Adipocyte (in vitro differentiated cells): ENCODE measurements around the gene SPACA4.

Source experiments
- DNase-seq: peaks from one replicate; pipeline ENCODE4 v3.0.0-alpha.2; 2015; ENCODE audit warnings: low read depth
- H3K27me3 ChIP-seq: replicated peaks from 2 replicates; pipeline ENCODE4 v1.7.0; 2013; ENCODE audit warnings: mild to moderate bottlenecking, low read length, moderate library complexity; ENCODE audit not compliant: control insufficient read depth, insufficient read depth
- H3K36me3 ChIP-seq: 2 replicates; pipeline ENCODE4 v1.7.0; 2013; ENCODE audit warnings: low read length, mild to moderate bottlenecking, moderate library complexity; ENCODE audit not compliant: control insufficient read depth, insufficient read depth, severe bottlenecking
- H3K4me1 ChIP-seq: 2 replicates; pipeline ENCODE4 v1.7.0; 2013; ENCODE audit warnings: mild to moderate bottlenecking, low read length, moderate library complexity; ENCODE audit not compliant: control insufficient read depth, insufficient read depth
- H3K4me3 ChIP-seq: 2 replicates; pipeline ENCODE4 v1.7.0; 2013; ENCODE audit warnings: mild to moderate bottlenecking, low read length, moderate library complexity
- H3K9ac ChIP-seq: 2 replicates; pipeline ENCODE4 v1.7.0; 2013; ENCODE audit warnings: mild to moderate bottlenecking, low read length, moderate library complexity
- H3K9me3 ChIP-seq: 2 replicates; pipeline ENCODE4 v1.7.0; 2013; ENCODE audit warnings: mild to moderate bottlenecking, low read length, moderate library complexity; ENCODE audit not compliant: control insufficient read depth

SPACA4 gene

GRCh38 chr19:48598996-48599700 is 7.4 kb upstream of the SPACA4 start:
- Histone ChIP-seq H3K9me3 (no peaks in the 10 kb centered on the region), H3K36me3 (no peaks in the 10 kb centered on the region), H3K4me3 (no peak overlapping the region), H3K4me1 (no peaks in the 10 kb centered on the region), H3K27me3 (peaks cover 22% of the 10 kb centered on the region), H3K9ac (no peak overlapping the region)
- DNase-seq, result no peak

DNA sequence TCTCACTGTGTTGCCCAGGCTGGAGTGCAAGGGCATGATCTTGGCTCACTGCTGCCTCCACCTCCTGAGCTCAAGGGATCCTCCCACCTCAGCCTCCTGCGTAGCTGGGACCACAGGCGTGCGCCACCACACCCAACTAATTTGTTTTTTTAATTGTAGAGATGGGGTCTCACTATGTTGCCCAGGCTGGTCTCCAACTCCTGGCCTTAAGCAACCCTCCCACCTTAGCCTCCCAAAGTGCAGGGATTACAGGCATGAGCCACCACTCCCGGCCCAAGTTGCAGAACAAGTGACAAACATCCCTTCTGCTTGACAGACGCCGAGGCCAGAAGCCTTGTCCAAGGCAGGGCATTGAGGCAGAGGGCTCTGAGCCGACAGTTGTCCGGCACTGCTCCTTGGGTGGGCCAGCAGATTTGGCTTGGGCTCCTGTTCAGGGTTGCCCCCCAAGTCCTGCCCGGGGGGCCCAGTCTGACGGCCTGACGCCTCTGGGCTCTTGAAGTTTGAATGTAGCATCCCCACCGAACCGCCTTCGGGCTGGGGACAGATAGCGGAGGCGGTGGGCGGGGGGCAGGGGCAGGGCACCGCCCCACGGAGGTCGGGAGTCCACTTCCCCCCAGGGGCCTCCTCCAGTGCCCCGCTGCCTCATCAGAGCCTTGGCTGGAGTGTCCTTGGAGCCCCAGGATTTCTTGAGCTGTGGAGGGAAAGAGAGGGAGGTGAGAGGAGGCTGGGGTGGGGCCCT is 5.7 kb upstream of the SPACA4 start:
- H3K9ac ChIP-seq, result no peak overlapping the region
- no peaks in the 10 kb centered on the region for H3K4me1 ChIP-seq
- H3K4me3 ChIP-seq, result no peak overlapping the region
- H3K27me3 ChIP-seq, result peaks cover 22% of the 10 kb centered on the region
- no peak for DNase-seq
- no peaks in the 10 kb centered on the region for H3K9me3 ChIP-seq
- H3K36me3 ChIP-seq, result no peaks in the 10 kb centered on the region

DNA sequence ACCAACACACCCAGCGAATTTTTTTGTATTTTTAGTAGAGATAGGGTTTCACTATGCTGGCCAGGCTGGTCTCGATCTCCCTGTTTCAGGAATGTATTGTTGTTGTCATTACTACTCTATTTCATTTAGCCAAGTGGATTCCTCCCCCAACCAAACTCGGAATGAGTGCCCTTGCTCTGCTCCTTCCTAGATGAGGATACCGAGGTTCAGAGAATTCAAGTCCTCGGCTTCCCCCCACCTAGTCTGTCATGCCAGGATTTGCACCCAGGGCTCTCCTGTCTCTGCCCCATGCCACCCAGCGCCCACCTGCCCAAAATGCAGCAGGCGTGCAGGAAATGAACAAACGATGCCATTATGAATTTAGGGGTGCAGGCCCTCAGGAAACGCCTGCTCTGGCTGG is 3.5 kb upstream of the SPACA4 start:
- no peak for DNase-seq
- Histone ChIP-seq H3K27me3 (peaks cover 14% of the 10 kb centered on the region), H3K4me3 (no peak overlapping the region), H3K36me3 (no peaks in the 10 kb centered on the region), H3K9me3 (no peaks in the 10 kb centered on the region), H3K9ac (no peak overlapping the region), H3K4me1 (no peaks in the 10 kb centered on the region)

- H3K36me3 ChIP-seq, result no peaks in the 10 kb centered on the region
- no peaks in the 10 kb centered on the region for H3K4me1 ChIP-seq
- H3K4me3 ChIP-seq, result no peak overlapping the region
- no peaks in the 10 kb centered on the region for H3K9me3 ChIP-seq
- H3K9ac ChIP-seq, result no peak overlapping the region
- DNase-seq, result no peak
- peaks cover 13% of the 10 kb centered on the region for H3K27me3 ChIP-seq
These were observed 3.1 kb upstream of the SPACA4 start for GRCh38 chr19:48603449-48603848.

- DNase-seq, result no peak
- Histone ChIP-seq H3K27me3 (peaks cover 9% of the 10 kb centered on the region), H3K9me3 (no peaks in the 10 kb centered on the region), H3K4me3 (no peak overlapping the region), H3K36me3 (no peaks in the 10 kb centered on the region), H3K9ac (no peak overlapping the region), H3K4me1 (no peaks in the 10 kb centered on the region)
These were observed 2.7 kb upstream of the SPACA4 start for GRCh38 chr19:48603850-48604249.

GRCh38 chr19:48607359-48607755 is 815 bp downstream of the SPACA4 start:
- Histone ChIP-seq H3K9ac (no peak overlapping the region), H3K4me1 (no peaks in the 10 kb centered on the region), H3K4me3 (no peak overlapping the region), H3K9me3 (no peaks in the 10 kb centered on the region), H3K27me3 (peaks cover under 1% of the 10 kb centered on the region), H3K36me3 (no peaks in the 10 kb centered on the region)
- DNase-seq, result no peak

DNA sequence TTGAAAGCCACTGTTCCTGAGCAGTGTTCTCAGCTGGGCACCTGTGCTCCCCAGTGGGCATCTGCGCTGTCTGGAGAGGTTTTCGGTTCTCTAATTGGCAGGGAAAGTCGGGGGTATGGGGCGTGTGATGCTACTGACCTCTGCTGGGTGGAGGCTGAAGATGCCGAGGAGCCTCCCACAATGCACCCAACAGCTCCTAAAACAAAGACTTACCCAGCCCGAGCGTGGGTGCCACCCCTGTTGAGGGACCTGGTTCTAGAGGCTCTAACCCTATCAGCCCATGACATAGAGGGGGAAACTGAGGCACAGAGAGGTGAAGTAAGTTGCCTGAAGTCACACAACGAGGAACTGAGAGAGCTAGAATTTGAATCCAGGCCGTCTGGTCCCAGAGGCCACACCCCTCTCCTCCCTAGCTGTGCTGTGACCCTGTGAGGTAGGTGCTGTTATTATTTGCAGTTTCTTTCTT is 2.3 kb downstream of the SPACA4 start:
- peak; percentile 40 for DNase-seq
- Histone ChIP-seq H3K4me1 (no peaks in the 10 kb centered on the region), H3K36me3 (no peaks in the 10 kb centered on the region), H3K9me3 (no peaks in the 10 kb centered on the region), H3K9ac (no peak overlapping the region), H3K27me3 (no peaks in the 10 kb centered on the region), H3K4me3 (no peak overlapping the region)

GRCh38 chr19:48609571-48610108 is 3.1 kb downstream of the SPACA4 start:
- no peaks in the 10 kb centered on the region for H3K4me1 ChIP-seq

DNA sequence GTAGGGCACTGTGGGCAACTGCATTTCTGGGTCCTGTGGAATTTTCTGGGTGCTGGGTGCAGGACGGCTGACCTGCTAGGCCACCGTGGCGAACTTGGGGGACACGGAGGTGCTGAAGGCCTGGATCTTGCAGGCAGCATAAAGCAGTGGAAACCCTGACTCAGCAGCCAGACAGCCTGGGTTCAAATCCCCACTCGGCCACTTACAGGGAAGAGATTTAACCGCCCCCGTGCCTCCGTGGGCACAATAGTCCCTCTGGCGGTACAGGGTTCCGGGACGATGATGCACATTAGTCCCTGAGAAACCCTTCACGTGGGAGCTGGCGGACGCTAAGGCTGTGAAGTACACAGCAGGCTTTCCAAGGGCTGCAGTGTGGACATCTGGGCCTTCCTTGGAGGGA is 5.3 kb downstream of the SPACA4 start:
- H3K9ac ChIP-seq, result no peak overlapping the region
- no peak overlapping the region for H3K4me3 ChIP-seq
- peaks cover 6% of the 10 kb centered on the region for H3K4me1 ChIP-seq
- peaks cover 22% of the 10 kb centered on the region for H3K36me3 ChIP-seq
- no peaks in the 10 kb centered on the region for H3K9me3 ChIP-seq
- H3K27me3 ChIP-seq, result no peaks in the 10 kb centered on the region
- DNase-seq, result no peak

More at GRCh38 chr19:48609571-48610108, 3.1 kb downstream of the SPACA4 start:
- DNase-seq, result no peak
- Histone ChIP-seq H3K9ac (no peak overlapping the region), H3K27me3 (no peaks in the 10 kb centered on the region), H3K36me3 (no peaks in the 10 kb centered on the region), H3K4me3 (no peak overlapping the region), H3K9me3 (no peaks in the 10 kb centered on the region)

GRCh38 chr19:48613024-48613851 is 6.7 kb downstream of the SPACA4 start:
- H3K4me3 ChIP-seq, result no peak overlapping the region
- H3K4me1 ChIP-seq, result peaks cover 20% of the 10 kb centered on the region
- no peak overlapping the region for H3K9ac ChIP-seq
- no peaks in the 10 kb centered on the region for H3K9me3 ChIP-seq
- no peak for DNase-seq
- peaks cover 30% of the 10 kb centered on the region for H3K36me3 ChIP-seq
- H3K27me3 ChIP-seq, result no peaks in the 10 kb centered on the region
